ENCODE data around the gene RIOK2.

RIOK2 gene

DNA sequence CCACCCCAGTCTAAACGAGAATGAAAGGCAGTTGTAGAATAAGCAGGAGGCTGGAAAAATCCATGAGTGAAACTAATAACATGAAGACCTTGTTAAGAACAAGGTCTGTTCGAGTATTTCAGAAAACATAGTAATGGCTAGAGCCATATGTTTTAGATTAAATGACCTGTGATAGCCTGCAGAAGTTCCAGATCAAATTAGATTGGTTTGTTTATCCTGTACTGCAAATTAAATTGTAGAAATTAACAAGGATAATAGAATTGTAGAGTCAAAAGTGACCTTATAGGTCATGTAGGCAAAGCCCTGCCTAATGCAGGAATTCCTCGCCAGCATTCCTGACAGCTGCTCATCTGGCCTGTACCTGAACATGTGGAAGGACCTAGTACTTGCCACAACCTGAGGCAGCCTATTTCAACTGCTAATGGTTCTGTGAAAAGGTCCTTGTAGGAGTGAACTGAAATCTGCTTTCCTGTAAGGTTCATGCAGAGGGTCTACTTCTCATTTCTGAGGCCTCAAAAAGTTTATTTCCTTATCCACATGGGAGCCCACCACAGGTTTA is 57.8 kb downstream of the RIOK2 start:
- no peak for DNase-seq (ENCODE audit: low spot score)

DNA sequence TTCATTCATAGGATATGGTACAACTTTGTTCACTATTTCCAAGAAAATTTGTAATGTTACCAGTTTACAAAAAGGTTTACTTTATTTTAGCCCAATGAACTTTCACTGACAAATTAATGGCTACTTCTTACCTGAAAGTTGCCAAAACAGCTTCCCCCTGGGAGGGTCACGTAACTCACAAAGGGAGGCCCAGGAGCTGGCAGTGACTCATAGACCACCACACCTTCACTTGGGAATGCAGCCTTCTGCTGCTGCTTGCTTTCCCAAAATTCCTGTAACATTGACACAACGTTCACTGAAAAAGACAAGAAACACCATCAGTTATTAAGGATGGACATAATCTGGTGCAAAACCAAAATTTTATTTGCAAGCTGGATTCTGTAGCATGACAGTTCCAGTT is 58.7 kb downstream of the RIOK2 start:
- no peak for DNase-seq (ENCODE audit: low spot score)

DNA sequence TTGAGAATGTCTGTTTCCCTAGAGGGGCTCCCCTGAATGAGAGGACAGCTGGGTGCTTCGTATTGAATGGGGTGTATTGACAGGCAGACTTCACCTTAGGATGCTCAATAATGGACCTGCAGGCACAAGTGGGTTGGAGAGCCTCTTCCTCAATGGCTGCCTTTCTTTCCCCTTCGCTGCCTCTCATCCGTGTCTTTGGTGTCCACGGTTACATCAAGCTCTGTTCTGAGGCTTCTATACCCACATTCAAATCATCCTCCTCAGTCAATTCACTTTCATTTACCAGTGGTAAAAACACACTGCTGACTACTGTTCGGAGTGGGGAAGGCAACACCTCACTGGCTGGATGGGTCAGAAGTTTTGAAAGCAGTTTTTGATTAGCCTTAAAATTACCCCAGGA is 61.2 kb downstream of the RIOK2 start:
- DNase-seq (ENCODE audit: low spot score): no peak

DNA sequence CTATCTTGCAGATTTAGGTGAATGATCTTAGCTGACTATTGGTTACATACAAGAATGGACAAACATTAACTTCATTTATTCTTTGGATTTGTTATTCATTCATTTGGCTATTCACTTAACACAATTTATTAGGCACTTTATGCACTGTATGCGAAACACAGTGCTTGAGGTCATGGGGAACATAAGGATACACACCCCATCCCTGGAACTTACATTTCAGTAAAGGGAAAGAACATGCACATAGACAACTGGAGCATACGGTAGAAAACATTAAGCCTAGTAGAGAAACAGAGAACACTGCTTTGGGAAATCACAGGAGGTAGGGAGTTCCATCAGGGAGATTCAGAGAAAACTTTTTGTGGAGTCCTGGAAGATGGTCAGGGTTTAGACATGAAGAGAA is 62.9 kb downstream of the RIOK2 start:
- no peak for DNase-seq (ENCODE audit: low spot score)

DNA sequence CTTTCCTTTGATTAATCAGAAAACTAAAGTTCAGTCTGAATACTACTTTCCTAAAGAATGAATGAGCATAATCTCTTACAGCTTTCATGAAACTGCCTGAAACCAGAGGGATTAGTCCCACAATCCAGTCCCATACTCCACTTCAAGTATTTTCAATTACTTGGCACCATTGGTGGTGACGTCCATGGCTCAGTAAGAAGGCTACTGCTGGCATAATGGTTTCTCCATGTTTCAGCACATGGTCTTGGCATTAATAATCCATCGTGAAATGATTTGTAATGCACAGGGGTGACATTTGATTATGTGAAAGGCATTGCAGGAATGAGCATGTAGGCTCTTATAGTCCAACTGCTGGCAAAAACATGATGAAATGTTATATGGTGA is 64.0 kb downstream of the RIOK2 start:
- DNase-seq (ENCODE audit: low spot score): no peak

DNA sequence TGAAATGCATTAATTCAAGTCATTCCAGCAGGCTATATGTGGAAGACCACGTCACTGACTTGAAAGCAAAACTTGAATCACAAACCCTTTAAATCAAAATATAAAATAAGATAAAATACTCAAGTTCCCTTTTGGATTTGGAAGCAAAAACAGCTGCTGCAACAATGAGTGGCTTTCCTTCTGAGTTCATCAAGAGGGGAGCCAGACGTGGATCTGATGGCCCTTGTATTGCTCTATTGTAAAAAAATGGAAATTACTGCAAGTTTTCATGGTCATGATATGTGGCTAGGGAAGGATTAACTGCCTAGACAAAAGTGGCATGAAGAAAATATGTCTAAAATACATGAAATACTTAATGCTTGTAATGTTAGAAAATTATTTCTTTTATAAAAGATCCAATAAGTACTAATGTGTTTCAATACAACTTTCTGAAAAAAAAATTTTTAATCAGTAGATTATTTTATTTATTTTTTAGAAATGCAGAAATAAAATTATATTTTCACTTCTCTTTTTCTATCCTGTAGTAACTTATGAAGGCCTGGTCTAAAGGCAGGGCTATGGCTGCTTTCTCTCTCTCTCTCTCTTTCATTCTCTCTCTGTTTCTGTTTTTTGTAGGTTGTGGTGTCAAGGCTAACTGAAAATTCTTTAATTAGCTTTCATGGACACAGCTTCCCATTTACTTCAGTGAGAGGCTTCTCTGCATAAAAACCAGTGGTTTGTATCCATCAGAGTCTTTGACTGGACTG is 64.6 kb downstream of the RIOK2 start:
- DNase-seq (ENCODE audit: low spot score): no peak

DNA sequence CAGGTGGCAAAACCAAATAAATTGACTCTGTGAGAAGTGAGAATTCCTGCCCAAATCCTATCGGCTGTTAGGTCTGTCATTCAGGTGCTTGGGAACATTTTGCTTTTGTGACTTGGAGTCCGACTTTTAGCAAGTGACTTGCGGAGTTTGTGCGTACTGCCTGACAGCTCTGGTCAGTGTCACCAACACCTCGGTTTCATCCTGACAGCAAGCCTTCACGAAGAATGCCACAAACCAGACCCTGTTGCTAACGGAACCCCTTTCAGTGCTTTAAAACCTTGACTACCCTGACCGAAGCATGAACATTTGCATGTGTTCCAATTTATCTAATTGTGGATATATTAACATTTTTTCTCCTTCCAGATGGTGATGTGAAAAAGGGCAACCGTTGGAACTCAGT is 67.1 kb downstream of the RIOK2 start:
- DNase-seq (ENCODE audit: low spot score): no peak

DNA sequence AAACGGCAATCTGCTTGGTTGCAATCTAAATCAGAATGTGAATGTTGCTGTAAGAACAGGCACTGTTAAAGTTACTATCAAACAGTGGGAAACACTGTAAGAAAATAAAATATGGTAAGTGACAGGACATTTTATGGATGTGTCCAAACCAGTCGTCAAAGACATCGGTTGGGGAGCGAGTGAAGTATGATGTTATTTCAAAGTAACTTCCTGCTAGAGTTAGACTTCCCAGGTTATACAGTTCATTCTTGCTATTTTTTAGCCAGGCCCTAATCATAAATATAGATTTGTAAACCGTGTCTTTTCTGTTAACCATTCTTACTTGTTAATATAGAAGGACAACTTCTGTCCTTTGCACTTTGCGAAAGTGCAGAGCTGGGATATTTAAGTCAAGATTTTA is 70.8 kb downstream of the RIOK2 start:
- no peak for DNase-seq (ENCODE audit: low spot score)

DNA sequence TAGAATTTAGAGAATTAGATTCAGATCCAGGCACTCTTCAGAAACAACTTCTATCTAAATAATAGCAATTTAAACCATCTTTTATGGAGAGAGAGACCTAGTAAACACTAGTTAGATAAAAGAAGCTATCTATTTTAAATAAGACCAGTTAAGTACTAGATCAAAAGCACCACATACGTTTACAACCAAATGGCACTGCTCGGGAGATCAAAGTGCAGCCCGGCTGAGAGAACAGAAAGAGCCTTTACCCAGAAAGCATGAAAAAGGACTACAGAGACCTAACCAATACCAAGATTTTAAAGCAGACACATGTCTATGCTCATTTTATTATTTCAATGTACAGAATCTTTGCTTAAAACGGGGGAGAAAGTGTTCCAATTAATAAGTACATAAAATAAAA is 71.4 kb downstream of the RIOK2 start:
- DNase-seq (ENCODE audit: low spot score): no peak

DNA sequence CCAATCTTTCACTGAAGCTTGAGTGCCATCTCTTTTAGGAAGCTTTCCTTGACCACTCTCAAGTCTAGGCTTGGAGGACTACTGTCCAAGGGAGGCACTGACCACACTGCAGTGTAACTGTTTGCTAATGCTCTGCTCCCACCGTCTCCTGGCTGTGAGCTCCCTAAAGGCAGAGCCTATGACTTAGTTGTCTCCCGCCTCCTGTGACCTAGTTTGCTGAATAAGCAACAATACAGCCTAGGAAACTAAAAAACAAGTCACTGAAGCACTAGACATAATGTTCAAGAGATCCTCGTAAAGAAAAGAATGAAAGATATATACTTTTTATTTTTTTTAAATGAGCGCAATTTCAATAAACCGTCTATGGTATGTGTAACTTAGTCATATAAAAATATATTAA is 72.0 kb downstream of the RIOK2 start:
- no peak for DNase-seq (ENCODE audit: low spot score)
